Breast epithelium (tissue), 4 donors: Measurements from ENCODE around the gene UGT1A10. TPM values are rescaled to one million over a fixed set of nuclear protein-coding genes. Genes with fewer than 3 reads are reported as not detected.

ENCODE experiments used
- DNase-seq, 2 donors: peaks; one replicate each; pipeline ENCODE4 v3.0.0-alpha.2; 2019; ENCODE audit warnings: low spot score in 2 of 2
- H3K27ac ChIP-seq, 2 donors: fragments of 200-600 bp; sonication (generic) in 1 of 2; one replicate each; pipeline ENCODE4 v1.5.1; 2016 to 2019; ENCODE audit warnings: mild to moderate bottlenecking in 1 of 2
- H3K27me3 ChIP-seq, 2 donors: fragments of 200-600 bp; sonication (generic) in 1 of 2; one replicate each; pipeline versions ENCODE4 v1.5.1 to v1.6.0; 2017 to 2019; ENCODE audit warnings: control low read depth in 1 of 2, mild to moderate bottlenecking in 1 of 2
- H3K36me3 ChIP-seq: fragments of 200-600 bp; one replicate; pipeline ENCODE4 v1.5.1; 2019
- H3K4me1 ChIP-seq, 2 donors: fragments of 200-600 bp; sonication (generic); one replicate each; pipeline ENCODE4 v1.5.1; 2016 to 2019; ENCODE audit warnings: control low read depth in 1 of 2
- H3K4me3 ChIP-seq, 3 donors: fragments of 200-600 bp; sonication (generic); 1 replicate in 2 of 3; 2 replicates in 1 of 3; pipeline ENCODE4 v1.5.1; 2016 to 2019; ENCODE audit warnings: mild to moderate bottlenecking in 3 of 3, moderate library complexity in 2 of 3
- H3K9me3 ChIP-seq, 2 donors: fragments of 200-600 bp; sonication (generic) in 1 of 2; one replicate each; pipeline ENCODE4 v1.5.1; 2016 to 2019; ENCODE audit warnings: control low read depth in 1 of 2
- CTCF ChIP-seq, 3 donors: fragments of 450-650 bp; IDR thresholded peaks; one replicate each; pipeline ENCODE4 v1.5.1; 2016 to 2017; ENCODE audit warnings: antibody characterized with exemption in 3 of 3, mild to moderate bottlenecking in 3 of 3, moderate library complexity in 3 of 3
- POLR2A ChIP-seq: fragments of 450-650 bp; IDR thresholded peaks from one replicate; pipeline ENCODE4 v1.6.1; 2016; ENCODE audit warnings: antibody characterized with exemption, mild to moderate bottlenecking, moderate library complexity
- POLR2AphosphoS5 ChIP-seq, 3 donors: sonication (generic); formaldehyde crosslinking; IDR thresholded peaks; one replicate each; pipeline ENCODE4 v1.6.1; 2017; ENCODE audit warnings: antibody characterized with exemption in 3 of 3
- intact Hi-C: fragments of 100-400 bp; cut with DNase I; formaldehyde crosslinking; loops from one replicate; pipeline ENCODE4 v1.15.1; 2023; ENCODE audit warnings: low total_unique reads
- total RNA-seq, 3 donors: library from RNA; depleted of rRNA; stranded (reverse); fragments of >200 nt; gene quantifications; one replicate each; pipeline ENCODE4 v1.1.0, GENCODE V29; 2016

Gene UGT1A10
- total RNA-seq, 3 donors from 2014 or later: not detected

DNA sequence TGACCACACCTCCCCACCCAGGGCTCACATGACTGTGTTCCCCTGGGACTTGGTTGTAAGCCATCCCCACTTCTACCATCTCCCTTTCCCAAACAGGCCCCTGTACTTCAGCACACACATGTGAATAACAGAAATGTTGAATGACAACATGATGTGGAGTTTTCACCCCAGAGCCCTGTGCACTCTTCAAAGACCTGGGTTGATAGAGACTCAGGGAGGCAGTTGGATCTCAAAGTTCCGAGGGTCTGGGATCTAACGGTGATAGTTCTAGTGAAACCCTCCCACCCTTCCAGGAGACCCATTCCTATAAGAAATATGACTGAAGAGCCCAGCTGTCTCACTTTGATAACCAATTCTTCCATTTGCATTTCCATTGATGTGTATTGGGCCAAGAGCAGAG is 141.8 kb downstream of the UGT1A10 start, which contains the start of gene MROH2A:
Gene MROH2A, plus strand, starts transcription at position 301 of the 400 bp plus-strand sequence. CDS start 1,029 bp downstream, outside the sequence.
- TF ChIP-seq CTCF (IDR thresholded peaks at IDR 0.05) (no peak), POLR2A (no peak)
- H3K9me3 ChIP-seq: peaks cover 0 to 6% of the 10 kb centered on the region in 2 donors
- intact Hi-C loops: no loop called here
- H3K27ac ChIP-seq: no peak within 1 kb of the TSS
- no peaks in the 10 kb centered on the region for H3K36me3 ChIP-seq
- no peak within 1 kb of the TSS for H3K4me3 ChIP-seq
- H3K4me1 ChIP-seq: no peaks in the 10 kb centered on the region
- no peak for DNase-seq
- H3K27me3 ChIP-seq: no peaks in the 10 kb centered on the region

GRCh38 chr2:233779722-233780121 is 143.5 kb downstream of the UGT1A10 start:
- Histone ChIP-seq H3K36me3 (no peaks in the 10 kb centered on the region), H3K9me3 (peaks cover 0 to 6% of the 10 kb centered on the region in 2 donors), H3K27me3 (no peaks in the 10 kb centered on the region), H3K27ac (no peak overlapping the region), H3K4me3 (no peak overlapping the region), H3K4me1 (no peaks in the 10 kb centered on the region)
- intact Hi-C loops: no loop called here
- DNase-seq: no peak
- no peak for TF ChIP-seq POLR2A
- TF ChIP-seq CTCF (IDR thresholded peaks at IDR 0.05): no peak
- TF ChIP-seq POLR2AphosphoS5 (IDR thresholded peaks at IDR 0.05): no peak

DNA sequence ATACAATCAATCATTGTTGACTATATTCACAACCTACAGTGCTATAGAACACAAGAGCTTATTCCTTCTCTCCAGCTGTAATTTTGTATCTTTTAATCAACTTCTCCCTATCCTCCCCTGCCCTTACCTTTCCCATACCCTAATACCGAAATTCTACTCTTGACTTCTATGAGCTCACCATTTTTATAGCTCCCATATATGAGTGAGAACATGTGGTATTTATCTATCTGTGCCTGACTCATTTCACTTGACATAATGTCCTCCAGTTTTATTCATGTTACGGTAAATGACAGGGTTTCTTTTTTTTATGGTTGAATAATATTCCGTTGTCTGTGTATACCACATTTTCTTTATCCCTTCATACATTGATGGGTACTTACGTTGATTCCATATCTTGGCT is 144.5 kb downstream of the UGT1A10 start:
- no peaks in the 10 kb centered on the region for H3K27me3 ChIP-seq
- DNase-seq: no peak
- H3K9me3 ChIP-seq: peaks cover 0 to under 1% of the 10 kb centered on the region in 2 donors
- TF ChIP-seq POLR2AphosphoS5 (IDR thresholded peaks at IDR 0.05) (no peak), CTCF (IDR thresholded peaks at IDR 0.05) (no peak), POLR2A (no peak)
- no peak overlapping the region for H3K27ac ChIP-seq
- no peak overlapping the region for H3K4me3 ChIP-seq
- no peaks in the 10 kb centered on the region for H3K4me1 ChIP-seq
- intact Hi-C loops: no loop called here
- H3K36me3 ChIP-seq: no peaks in the 10 kb centered on the region

DNA sequence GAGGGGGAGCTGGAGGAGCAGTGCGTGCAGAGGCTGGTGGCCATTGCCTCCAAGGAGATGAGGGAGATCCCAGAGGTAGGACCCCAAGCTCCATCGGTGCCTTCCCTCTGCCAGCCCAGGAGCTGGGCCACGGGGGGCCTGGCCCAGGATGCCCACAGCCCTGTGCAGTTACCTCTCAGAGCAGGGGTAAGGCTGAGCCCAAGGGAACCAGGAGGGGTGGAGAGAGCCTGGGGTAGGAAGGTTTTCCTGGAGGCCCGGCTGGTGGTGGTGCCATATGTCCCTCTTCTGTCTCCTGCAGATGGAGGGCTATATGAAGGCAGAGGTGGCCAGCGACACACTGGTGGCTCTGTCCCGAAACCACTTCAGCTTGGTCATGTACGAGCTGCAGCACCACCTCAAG is 153.3 kb downstream of the UGT1A10 start:
- TF ChIP-seq CTCF (IDR thresholded peaks at IDR 0.05) (no peak), POLR2A (no peak), POLR2AphosphoS5 (IDR thresholded peaks at IDR 0.05) (no peak)
- Histone ChIP-seq H3K27ac (no peak overlapping the region), H3K27me3 (no peaks in the 10 kb centered on the region), H3K4me1 (no peaks in the 10 kb centered on the region), H3K9me3 (no peaks in the 10 kb centered on the region), H3K4me3 (no peak overlapping the region), H3K36me3 (no peaks in the 10 kb centered on the region)
- intact Hi-C loops: no loop called here
- no peak for DNase-seq

DNA sequence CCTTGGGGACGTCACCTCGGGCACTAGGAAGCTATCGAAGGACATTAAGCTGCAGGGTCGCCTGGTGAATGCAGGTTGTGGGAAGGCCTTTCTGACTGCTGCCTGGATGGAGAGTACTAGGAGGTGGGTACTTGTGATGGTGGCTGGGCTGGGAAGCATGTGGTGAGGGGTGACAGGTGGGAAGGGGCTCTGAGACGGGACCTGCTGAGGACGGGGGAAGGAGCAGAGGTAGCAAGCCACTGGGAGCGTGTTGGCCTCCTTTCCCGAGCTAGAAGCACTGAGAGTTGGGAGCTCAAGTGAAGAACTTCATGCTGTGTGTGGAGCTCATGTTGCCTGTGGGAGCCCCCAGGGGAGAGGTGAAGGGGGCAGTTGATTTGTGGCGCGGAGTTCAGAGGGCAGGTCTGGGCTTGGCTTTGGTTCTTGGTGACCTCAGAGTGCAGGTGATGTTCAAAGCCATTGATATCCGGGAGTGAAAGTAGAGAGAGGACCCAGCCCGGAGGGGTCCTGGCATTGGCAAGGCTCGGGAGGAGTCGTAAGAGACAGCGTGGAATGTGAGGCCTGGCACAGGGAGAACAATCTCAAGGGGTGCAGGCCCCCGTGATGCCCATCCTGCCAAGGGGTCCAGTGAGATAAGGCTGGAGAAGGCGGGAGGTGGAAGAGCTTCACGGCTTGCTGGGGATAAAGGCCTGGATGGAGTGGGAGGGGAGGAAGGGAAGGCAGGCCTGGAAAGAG is 155.1 kb downstream of the UGT1A10 start:
- Histone ChIP-seq H3K36me3 (no peaks in the 10 kb centered on the region), H3K27me3 (no peaks in the 10 kb centered on the region), H3K4me1 (no peaks in the 10 kb centered on the region), H3K27ac (no peak overlapping the region), H3K4me3 (no peak overlapping the region), H3K9me3 (no peaks in the 10 kb centered on the region)
- DNase-seq: no peak
- intact Hi-C loops: no loop called here
- TF ChIP-seq CTCF (IDR thresholded peaks at IDR 0.05): no peak
- no peak for TF ChIP-seq POLR2AphosphoS5 (IDR thresholded peaks at IDR 0.05)
- no peak for TF ChIP-seq POLR2A
